ENCODE data around the gene DESI1.
"Not testable (repeated sequence)": the region's sequence is repeated elsewhere in the genome, so short reads cannot be mapped to it uniquely, and the experiment has no call there.

DESI1 gene

GRCh38 chr22:41571786-41572185 is 49.1 kb downstream of the DESI1 start:
- ATAC-seq (replicated peaks) = no peak
- Mint-ChIP-seq H3K9me3 (peaks cover 0 to 4% of the 10 kb centered on the region in 2 donors), H3K4me3 (no peak overlapping the region), H3K36me3 (peaks cover 8 to 13% of the 10 kb centered on the region in 2 donors), H3K27me3 (no peaks in the 10 kb centered on the region), H3K4me1 (peaks cover 0 to 4% of the 10 kb centered on the region in 2 donors), H3K27ac (no peak overlapping the region)
- DNase-seq = no peak

- peaks cover 0 to 4% of the 10 kb centered on the region in 2 donors for H3K27me3 Mint-ChIP-seq
- H3K36me3 Mint-ChIP-seq = peaks cover under 1 to 3% of the 10 kb centered on the region in 2 donors
- peaks cover 0 to 4% of the 10 kb centered on the region in 2 donors for H3K9me3 Mint-ChIP-seq
- H3K27ac Mint-ChIP-seq = no peak overlapping the region
- no peak for DNase-seq
- peaks cover 0 to 4% of the 10 kb centered on the region in 2 donors for H3K4me1 Mint-ChIP-seq
- ATAC-seq (replicated peaks) = no peak
- H3K4me3 Mint-ChIP-seq = no peak overlapping the region
Measured at GRCh38 chr22:41570221-41570620, 50.6 kb downstream of the DESI1 start.

- H3K4me3 Mint-ChIP-seq = no peak overlapping the region
- ATAC-seq (replicated peaks) (no peak), DNase-seq (no peak)
- H3K36me3 Mint-ChIP-seq = no peaks in the 10 kb centered on the region
- H3K27me3 Mint-ChIP-seq = peaks cover 4 to 8% of the 10 kb centered on the region in 2 donors
- H3K9me3 Mint-ChIP-seq = peaks cover 0 to 4% of the 10 kb centered on the region in 2 donors
- H3K27ac Mint-ChIP-seq = no peak overlapping the region
- H3K4me1 Mint-ChIP-seq = peaks cover 0 to 4% of the 10 kb centered on the region in 2 donors
Measured at GRCh38 chr22:41568811-41569210, 52.0 kb downstream of the DESI1 start.

- Mint-ChIP-seq H3K27ac (no peak overlapping the region), H3K4me3 (no peak overlapping the region), H3K9me3 (peaks cover 0 to 2% of the 10 kb centered on the region in 2 donors), H3K4me1 (peaks cover 0 to 2% of the 10 kb centered on the region in 2 donors), H3K36me3 (no peaks in the 10 kb centered on the region), H3K27me3 (peaks cover 10 to 17% of the 10 kb centered on the region in 2 donors)
- no peak for ATAC-seq (replicated peaks)
- DNase-seq = no peak
Measured at GRCh38 chr22:41567512-41567768, 53.4 kb downstream of the DESI1 start.

- Mint-ChIP-seq H3K36me3 (no peaks in the 10 kb centered on the region), H3K27ac (no peak overlapping the region), H3K4me3 (no peak overlapping the region), H3K9me3 (no peaks in the 10 kb centered on the region), H3K27me3 (peaks cover 29 to 36% of the 10 kb centered on the region in 2 donors), H3K4me1 (peaks cover 0 to 7% of the 10 kb centered on the region in 2 donors)
- ATAC-seq (replicated peaks) = peak; percentile 38 to 52
- no peak for DNase-seq
Measured at GRCh38 chr22:41565403-41566054, 55.3 kb downstream of the DESI1 start.

- Mint-ChIP-seq H3K4me1 (peaks cover 0 to 7% of the 10 kb centered on the region in 2 donors), H3K9me3 (no peaks in the 10 kb centered on the region), H3K4me3 (no peak overlapping the region), H3K27ac (no peak overlapping the region), H3K27me3 (peaks cover 39 to 42% of the 10 kb centered on the region in 2 donors), H3K36me3 (no peaks in the 10 kb centered on the region)
- DNase-seq = no peak
- ATAC-seq (replicated peaks) = no peak
Measured at GRCh38 chr22:41564563-41564962, 56.3 kb downstream of the DESI1 start.

GRCh38 chr22:41563051-41563711 is 57.7 kb downstream of the DESI1 start:
- no peak for ATAC-seq (replicated peaks)

GRCh38 chr22:41562461-41562860 is 58.4 kb downstream of the DESI1 start:
- peaks cover 44 to 63% of the 10 kb centered on the region in 2 donors for H3K27me3 Mint-ChIP-seq
- H3K4me1 Mint-ChIP-seq = peaks cover 2 to 11% of the 10 kb centered on the region in 2 donors
- H3K9me3 Mint-ChIP-seq = no peaks in the 10 kb centered on the region
- no peak for ATAC-seq (replicated peaks)
- no peak for DNase-seq
- H3K36me3 Mint-ChIP-seq = no peaks in the 10 kb centered on the region
- no peak overlapping the region for H3K27ac Mint-ChIP-seq
- H3K4me3 Mint-ChIP-seq = no peak overlapping the region

More at GRCh38 chr22:41563051-41563711, 57.7 kb downstream of the DESI1 start:
- peaks cover 0 to 7% of the 10 kb centered on the region in 2 donors for H3K4me1 Mint-ChIP-seq
- no peaks in the 10 kb centered on the region for H3K36me3 Mint-ChIP-seq
- H3K27me3 Mint-ChIP-seq = peaks cover 40 to 56% of the 10 kb centered on the region in 2 donors
- no peaks in the 10 kb centered on the region for H3K9me3 Mint-ChIP-seq
- H3K4me3 Mint-ChIP-seq = no peak overlapping the region
- no peak for DNase-seq
- H3K27ac Mint-ChIP-seq = no peak overlapping the region

- ATAC-seq (replicated peaks) (no peak), DNase-seq (no peak)
- Mint-ChIP-seq H3K9me3 (no peaks in the 10 kb centered on the region), H3K27ac (no peak overlapping the region), H3K4me3 (no peak overlapping the region), H3K27me3 (peaks cover 46 to 67% of the 10 kb centered on the region in 2 donors), H3K36me3 (no peaks in the 10 kb centered on the region), H3K4me1 (peaks cover 2 to 12% of the 10 kb centered on the region in 2 donors)
Measured at GRCh38 chr22:41561788-41562187, 59.1 kb downstream of the DESI1 start.

- DNase-seq (no peak), ATAC-seq (replicated peaks) (no peak)
- no peak overlapping the region for H3K27ac Mint-ChIP-seq
- no peak overlapping the region for H3K4me3 Mint-ChIP-seq
- H3K27me3 Mint-ChIP-seq = peaks cover 48 to 71% of the 10 kb centered on the region in 2 donors
- H3K4me1 Mint-ChIP-seq = peaks cover 2 to 12% of the 10 kb centered on the region in 2 donors
- H3K9me3 Mint-ChIP-seq = no peaks in the 10 kb centered on the region
- no peaks in the 10 kb centered on the region for H3K36me3 Mint-ChIP-seq
Measured at GRCh38 chr22:41561335-41561734, 59.5 kb downstream of the DESI1 start.

- Mint-ChIP-seq H3K27ac (no peak overlapping the region), H3K27me3 (peaks cover 50 to 70% of the 10 kb centered on the region in 2 donors), H3K9me3 (no peaks in the 10 kb centered on the region), H3K4me1 (peaks cover 2 to 12% of the 10 kb centered on the region in 2 donors), H3K36me3 (no peaks in the 10 kb centered on the region), H3K4me3 (no peak overlapping the region)
- ATAC-seq (replicated peaks) (no peak), DNase-seq (no peak)
Measured at GRCh38 chr22:41560095-41560471, 60.8 kb downstream of the DESI1 start.

- DNase-seq; H3K4me3 Mint-ChIP-seq; ATAC-seq (replicated peaks); H3K36me3 Mint-ChIP-seq; H3K9me3 Mint-ChIP-seq; H3K27ac Mint-ChIP-seq: not testable (repeated sequence)
- H3K27me3 Mint-ChIP-seq = peaks cover 51 to 70% of the 10 kb centered on the region in 2 donors
- peaks cover 2 to 12% of the 10 kb centered on the region in 2 donors for H3K4me1 Mint-ChIP-seq
Measured at GRCh38 chr22:41558241-41558630, 62.6 kb downstream of the DESI1 start.

GRCh38 chr22:41557401-41558240 is 63.2 kb downstream of the DESI1 start:
- Mint-ChIP-seq H3K9me3 (no peaks in the 10 kb centered on the region), H3K36me3 (no peaks in the 10 kb centered on the region), H3K4me1 (peaks cover 2 to 12% of the 10 kb centered on the region in 2 donors), H3K27me3 (peaks cover 49 to 69% of the 10 kb centered on the region in 2 donors), H3K4me3 (no peak overlapping the region), H3K27ac (no peak overlapping the region)
- ATAC-seq (replicated peaks) (peak in 1 of 2 donors; percentile 31), DNase-seq (no peak)

- Mint-ChIP-seq H3K27me3 (peaks cover 43 to 59% of the 10 kb centered on the region in 2 donors), H3K4me3 (no peak overlapping the region), H3K9me3 (no peaks in the 10 kb centered on the region), H3K27ac (no peak overlapping the region), H3K4me1 (peaks cover 2 to 12% of the 10 kb centered on the region in 2 donors), H3K36me3 (no peaks in the 10 kb centered on the region)
- ATAC-seq (replicated peaks) = no peak
- no peak for DNase-seq
Measured at GRCh38 chr22:41556561-41556960, 64.3 kb downstream of the DESI1 start.

All from stimulated activated naive B cell treated with anti-CD40 and anti-IgM and Interleukin-4, amounts not matched to agents 10 μg/mL and 1 μg/mL and 100 μg/mL, for 72 hours (primary cell).